Subcutaneous adipose tissue (tissue), 4 donors: ENCODE results near the gene DTX1. TPM values are rescaled to one million over a fixed set of nuclear protein-coding genes. Genes with fewer than 3 reads are reported as not detected.

Experiments used
- CTCF ChIP-seq: fragments of 450-650 bp; IDR thresholded peaks from one replicate; pipeline ENCODE4 v1.5.1; 2016; ENCODE audit warnings: low read depth, mild to moderate bottlenecking, control low read depth, antibody characterized with exemption, moderate library complexity
- total RNA-seq, 4 donors: library from RNA; depleted of rRNA; stranded (reverse); fragments of >200 nt; gene quantifications; one replicate each; pipeline ENCODE4 v1.1.0, GENCODE V29; 2016

The DTX1 gene
- total RNA-seq, 4 donors from 2014 or later = 20.2 to 137 (median 46.2) TPM

GRCh38 chr12:113022563-113023297, 33.8 kb upstream of the DTX1 start:
- TF ChIP-seq CTCF = no peak

GRCh38 chr12:113027726-113028125, 28.8 kb upstream of the DTX1 start:
- no peak for TF ChIP-seq CTCF

- no peak for TF ChIP-seq CTCF
Observed at GRCh38 chr12:113030875-113031525, 25.5 kb upstream of the DTX1 start.

GRCh38 chr12:113039911-113040445, 16.6 kb upstream of the DTX1 start:
- TF ChIP-seq CTCF = no peak

GRCh38 chr12:113040722-113041171, 15.8 kb upstream of the DTX1 start:
- TF ChIP-seq CTCF = no peak

GRCh38 chr12:113041560-113041959, 15.0 kb upstream of the DTX1 start:
- no peak for TF ChIP-seq CTCF

- no peak for TF ChIP-seq CTCF
Observed at GRCh38 chr12:113043240-113043639, 13.3 kb upstream of the DTX1 start.
